ENCODE data around the gene SLC39A1.
"Not testable (repeated sequence)": the region's sequence is repeated elsewhere in the genome, so short reads cannot be mapped to it uniquely, and the experiment has no call there.

Gene SLC39A1, protein sequence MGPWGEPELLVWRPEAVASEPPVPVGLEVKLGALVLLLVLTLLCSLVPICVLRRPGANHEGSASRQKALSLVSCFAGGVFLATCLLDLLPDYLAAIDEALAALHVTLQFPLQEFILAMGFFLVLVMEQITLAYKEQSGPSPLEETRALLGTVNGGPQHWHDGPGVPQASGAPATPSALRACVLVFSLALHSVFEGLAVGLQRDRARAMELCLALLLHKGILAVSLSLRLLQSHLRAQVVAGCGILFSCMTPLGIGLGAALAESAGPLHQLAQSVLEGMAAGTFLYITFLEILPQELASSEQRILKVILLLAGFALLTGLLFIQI

DNA sequence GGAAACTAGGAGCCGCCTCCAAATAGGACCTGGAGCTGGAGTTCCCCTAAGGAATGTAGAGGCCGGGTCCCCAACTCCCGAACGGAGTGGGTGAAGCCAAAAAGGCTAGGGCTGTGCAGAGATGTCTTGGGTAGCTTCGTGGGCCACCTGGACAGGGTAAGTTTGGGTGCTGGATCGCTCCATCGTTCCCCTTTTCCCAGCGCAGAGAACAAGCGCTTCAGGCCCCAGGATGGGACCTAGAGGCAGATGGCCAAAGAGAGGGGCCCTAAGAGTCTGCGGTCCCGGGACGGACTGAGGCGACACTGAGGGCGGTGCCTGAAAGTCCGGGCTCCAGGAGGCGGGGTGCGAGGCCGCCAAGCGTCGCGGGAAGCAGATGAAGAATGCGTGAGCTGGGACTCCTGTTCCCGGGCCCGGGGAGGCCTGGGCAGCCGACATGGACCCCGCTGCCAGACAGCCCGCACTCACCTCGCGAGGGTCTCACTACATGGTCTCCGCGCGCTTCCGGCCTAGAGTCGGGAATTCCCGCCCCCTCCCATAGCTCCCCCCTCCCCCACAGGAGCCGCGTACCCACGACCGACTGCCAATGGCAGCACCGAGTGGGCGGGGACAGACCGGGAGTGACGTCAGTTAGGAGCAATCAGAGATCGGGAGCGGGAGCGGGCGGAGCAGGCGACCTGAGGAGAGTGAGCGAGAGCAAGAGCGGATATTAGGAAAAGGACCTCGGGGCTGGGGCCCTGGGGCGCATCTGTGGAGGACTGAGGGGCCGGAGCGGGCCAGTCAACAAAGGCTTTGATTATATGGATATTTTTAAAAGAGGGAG lies at the start of gene SLC39A1:
TSS of gene SLC39A1 (minus strand) at position 508 of the 820 bp plus-strand sequence. CDS start 822 bp downstream, outside the sequence.
- Mint-ChIP-seq H3K9me3 (no peaks in the 10 kb centered on the region), H3K4me1 (peaks cover 56% of the 10 kb centered on the region), H3K27me3 (no peaks in the 10 kb centered on the region), H3K4me3 (peak within 1 kb of the TSS; percentile 93), H3K27ac (peak within 1 kb of the TSS; percentile 93), H3K36me3 (peaks cover 1% of the 10 kb centered on the region)

DNA sequence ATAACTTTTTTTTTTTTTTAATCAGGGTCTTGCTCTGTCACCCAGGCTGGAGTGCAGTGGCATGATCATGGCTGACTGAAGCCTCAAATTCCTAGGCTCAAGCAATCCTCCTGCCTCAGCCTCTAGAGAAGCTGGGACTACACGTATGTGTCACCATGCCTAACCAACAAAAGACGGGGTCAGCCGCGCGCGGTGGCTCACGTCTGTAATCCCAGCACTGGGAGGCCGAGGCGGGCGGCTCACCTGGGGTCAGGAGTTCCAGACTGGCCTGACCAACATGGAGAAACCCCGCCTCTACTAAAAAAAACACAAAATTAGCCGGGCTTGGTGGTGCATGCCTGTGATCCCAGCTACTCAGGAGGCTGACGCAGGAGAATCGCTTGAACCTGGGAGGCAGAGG lies 49.2 kb upstream of the SLC39A1 start:
- H3K36me3 Mint-ChIP-seq, H3K4me3 Mint-ChIP-seq, H3K27ac Mint-ChIP-seq, H3K27me3 Mint-ChIP-seq, H3K9me3 Mint-ChIP-seq, H3K4me1 Mint-ChIP-seq: not testable (repeated sequence)

DNA sequence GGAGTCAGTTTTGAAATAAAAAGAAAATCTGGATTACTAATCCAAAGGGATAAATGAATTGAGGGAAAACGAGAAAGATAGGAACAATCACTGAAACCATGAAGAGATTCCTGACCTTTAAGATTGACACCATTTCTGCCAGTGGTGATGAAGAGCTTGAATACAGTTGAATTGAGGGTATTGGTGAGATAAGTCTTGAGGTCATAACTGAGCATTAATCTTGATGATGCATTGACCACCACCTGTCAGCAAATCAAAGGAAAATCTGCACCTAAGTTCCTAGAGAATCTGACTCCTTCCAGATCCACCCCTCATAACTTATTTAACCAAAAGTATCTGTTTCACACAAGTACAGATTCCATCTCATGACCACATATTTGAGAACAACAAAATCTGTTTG lies 48.8 kb upstream of the SLC39A1 start:
- H3K4me3 Mint-ChIP-seq, result no peak overlapping the region
- H3K27ac Mint-ChIP-seq, result no peak overlapping the region
- no peaks in the 10 kb centered on the region for H3K9me3 Mint-ChIP-seq
- H3K36me3 Mint-ChIP-seq, result peaks cover 2% of the 10 kb centered on the region
- no peaks in the 10 kb centered on the region for H3K27me3 Mint-ChIP-seq
- no peaks in the 10 kb centered on the region for H3K4me1 Mint-ChIP-seq

DNA sequence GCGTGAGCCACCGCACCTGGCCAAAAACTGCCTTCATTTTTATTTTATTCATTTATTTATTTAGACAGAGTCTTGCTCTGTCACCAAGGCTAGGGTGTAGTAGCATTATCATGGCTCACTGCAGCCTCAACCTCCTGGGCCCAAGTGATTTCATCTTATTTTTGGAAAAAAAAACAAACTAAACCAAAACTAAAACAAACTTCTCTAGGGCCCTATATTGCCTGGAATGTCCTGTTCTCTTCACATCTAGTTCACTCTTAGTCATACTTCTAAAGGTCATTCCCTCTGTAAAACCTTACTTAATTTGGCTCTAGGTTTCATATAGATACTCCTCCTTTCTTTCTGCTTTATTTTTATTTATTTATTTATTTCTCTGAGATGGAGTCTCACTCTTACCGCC lies 42.8 kb upstream of the SLC39A1 start:
- no peaks in the 10 kb centered on the region for H3K27me3 Mint-ChIP-seq
- H3K27ac Mint-ChIP-seq, result no peak overlapping the region
- H3K4me1 Mint-ChIP-seq, result no peaks in the 10 kb centered on the region
- H3K9me3 Mint-ChIP-seq, result no peaks in the 10 kb centered on the region
- no peak overlapping the region for H3K4me3 Mint-ChIP-seq
- H3K36me3 Mint-ChIP-seq, result no peaks in the 10 kb centered on the region

DNA sequence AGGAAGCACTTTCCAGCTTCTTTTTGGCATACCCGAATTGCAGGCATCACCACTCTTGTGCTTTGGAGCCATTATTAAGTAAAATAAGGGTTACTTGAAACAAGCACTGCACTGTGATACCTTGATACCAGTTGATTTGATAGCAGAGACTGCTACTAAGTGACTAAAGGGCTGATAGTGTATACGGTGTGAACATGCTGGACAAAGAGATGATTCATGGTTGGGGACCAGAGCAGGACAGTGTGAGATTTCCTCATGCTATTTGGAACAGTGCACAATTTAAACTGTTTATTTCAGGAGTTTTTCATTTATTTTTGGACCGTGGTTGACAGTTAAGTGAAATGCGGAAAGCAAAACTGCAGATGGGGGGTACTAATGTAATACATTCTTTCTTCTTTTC lies 37.1 kb upstream of the SLC39A1 start:
- Mint-ChIP-seq H3K27ac (no peak overlapping the region), H3K4me1 (peaks cover 3% of the 10 kb centered on the region), H3K36me3 (peaks cover 4% of the 10 kb centered on the region), H3K4me3 (no peak overlapping the region), H3K9me3 (no peaks in the 10 kb centered on the region), H3K27me3 (no peaks in the 10 kb centered on the region)

DNA sequence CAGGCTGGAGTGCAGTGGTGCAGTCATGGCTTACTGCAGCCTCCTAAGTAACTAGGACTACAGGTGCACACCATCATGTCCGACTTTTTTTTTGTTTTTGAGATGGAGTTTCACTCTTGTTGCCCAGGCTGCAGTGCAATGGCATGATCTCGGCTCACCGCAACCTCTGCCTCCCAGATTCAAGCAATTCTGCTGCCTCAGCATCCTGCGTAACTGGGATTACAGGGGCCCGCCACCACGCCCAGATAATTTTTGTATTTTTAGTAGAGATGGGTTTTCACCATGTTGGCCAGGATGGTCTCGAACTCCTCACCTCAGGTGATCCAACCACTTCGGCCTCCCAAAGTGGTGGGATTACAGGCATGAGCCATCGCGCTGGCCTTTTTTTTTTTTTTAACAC lies 33.5 kb upstream of the SLC39A1 start:
- not testable (repeated sequence) for H3K27ac Mint-ChIP-seq, H3K27me3 Mint-ChIP-seq, H3K4me3 Mint-ChIP-seq, H3K9me3 Mint-ChIP-seq
- Mint-ChIP-seq H3K36me3 (peaks cover 18% of the 10 kb centered on the region), H3K4me1 (peaks cover 12% of the 10 kb centered on the region)

DNA sequence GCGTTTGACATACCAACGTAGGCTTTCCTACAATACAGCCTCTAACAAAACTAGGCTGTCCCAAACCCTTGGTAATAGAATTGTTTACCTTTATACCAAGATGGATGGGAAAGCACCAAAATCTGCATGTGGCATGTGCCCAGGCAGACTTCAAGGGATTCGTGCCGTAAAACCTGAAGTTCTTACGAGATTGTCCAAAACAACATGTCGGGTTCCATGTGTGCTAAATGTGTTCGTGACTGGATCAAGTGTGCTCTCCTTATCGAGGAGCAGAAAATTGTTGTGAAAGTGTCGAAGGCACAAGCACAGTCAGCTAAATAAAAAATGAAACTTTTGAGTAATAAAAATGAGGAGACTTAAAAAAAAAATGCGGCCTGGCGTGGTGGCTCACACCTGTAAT lies 32.3 kb upstream of the SLC39A1 start:
- peak overlapping the region; percentile 20 for H3K4me3 Mint-ChIP-seq
- no peaks in the 10 kb centered on the region for H3K27me3 Mint-ChIP-seq
- peak overlapping the region; percentile 80 for H3K27ac Mint-ChIP-seq
- H3K9me3 Mint-ChIP-seq, result no peaks in the 10 kb centered on the region
- H3K36me3 Mint-ChIP-seq, result peaks cover 28% of the 10 kb centered on the region
- H3K4me1 Mint-ChIP-seq, result peaks cover 19% of the 10 kb centered on the region

DNA sequence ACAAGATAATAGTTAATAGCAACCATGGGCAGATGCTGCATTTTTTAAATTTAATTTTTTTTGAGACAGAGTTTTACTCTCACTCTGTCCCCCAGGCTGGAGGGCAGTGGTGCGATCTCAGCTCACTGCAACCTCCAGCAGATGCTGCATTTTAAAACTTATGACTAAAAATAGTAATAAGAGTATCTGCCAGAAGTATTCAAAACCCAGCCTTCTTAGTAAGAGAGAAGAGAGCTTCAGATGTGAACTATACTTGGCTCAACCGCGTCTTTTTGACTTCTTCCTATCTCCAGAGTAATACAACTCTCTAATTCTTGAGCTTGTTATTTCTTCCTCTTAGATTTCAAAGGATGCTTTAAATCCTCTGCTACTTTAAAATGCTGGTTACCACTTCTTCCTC lies 31.9 kb upstream of the SLC39A1 start:
- Mint-ChIP-seq H3K9me3 (no peaks in the 10 kb centered on the region), H3K27me3 (no peaks in the 10 kb centered on the region), H3K36me3 (peaks cover 29% of the 10 kb centered on the region), H3K27ac (peak overlapping the region; percentile 80), H3K4me3 (peak overlapping the region; percentile 20), H3K4me1 (peaks cover 23% of the 10 kb centered on the region)

DNA sequence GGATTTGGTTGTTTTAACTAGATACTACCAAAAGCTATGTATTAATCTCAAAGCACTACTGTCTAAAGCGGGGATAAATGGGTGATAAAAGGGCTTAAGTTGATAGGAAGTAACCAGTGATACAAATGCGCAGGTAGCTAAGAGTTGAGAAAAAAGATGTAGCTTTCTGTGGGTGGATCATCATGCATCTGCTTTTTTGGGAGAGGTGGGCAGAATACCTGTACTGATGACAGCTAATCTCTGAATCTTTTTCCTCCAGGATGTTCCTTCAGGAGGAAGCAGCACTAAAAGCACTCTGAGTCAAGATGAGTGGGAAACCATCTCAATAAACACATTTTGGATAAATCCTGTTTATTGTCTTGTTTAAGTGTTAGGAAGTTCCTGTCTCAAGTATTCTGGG lies 28.5 kb upstream of the SLC39A1 start:
- Mint-ChIP-seq H3K4me3 (peak overlapping the region; percentile 99), H3K36me3 (peaks cover 29% of the 10 kb centered on the region), H3K27ac (peak overlapping the region; percentile 98), H3K9me3 (no peaks in the 10 kb centered on the region), H3K4me1 (peaks cover 32% of the 10 kb centered on the region), H3K27me3 (no peaks in the 10 kb centered on the region)

DNA sequence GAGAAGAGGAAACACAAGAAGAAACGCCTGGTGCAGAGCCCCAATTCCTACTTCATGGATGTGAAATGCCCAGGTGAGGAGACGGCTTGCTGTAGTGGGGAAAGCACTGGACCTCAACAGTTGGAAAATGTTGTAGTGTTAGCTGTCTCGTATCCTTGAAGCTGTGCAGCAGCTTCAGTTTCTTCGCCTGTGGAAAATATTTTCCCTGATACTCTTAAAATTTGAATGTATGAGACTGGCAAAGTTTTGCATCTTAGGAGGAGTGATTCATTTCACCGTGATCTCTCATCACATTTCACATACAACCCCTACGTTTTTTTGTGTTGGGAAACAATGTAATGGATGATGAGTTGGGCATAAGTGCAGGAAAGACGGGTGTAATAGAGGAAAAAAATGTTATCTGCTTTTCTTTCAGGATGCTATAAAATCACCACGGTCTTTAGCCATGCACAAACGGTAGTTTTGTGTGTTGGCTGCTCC lies 27.9 kb upstream of the SLC39A1 start:
- peaks cover 29% of the 10 kb centered on the region for H3K36me3 Mint-ChIP-seq
- H3K4me1 Mint-ChIP-seq, result peaks cover 37% of the 10 kb centered on the region
- no peaks in the 10 kb centered on the region for H3K9me3 Mint-ChIP-seq
- no peaks in the 10 kb centered on the region for H3K27me3 Mint-ChIP-seq
- peak overlapping the region; percentile 98 for H3K27ac Mint-ChIP-seq
- H3K4me3 Mint-ChIP-seq, result peak overlapping the region; percentile 99

DNA sequence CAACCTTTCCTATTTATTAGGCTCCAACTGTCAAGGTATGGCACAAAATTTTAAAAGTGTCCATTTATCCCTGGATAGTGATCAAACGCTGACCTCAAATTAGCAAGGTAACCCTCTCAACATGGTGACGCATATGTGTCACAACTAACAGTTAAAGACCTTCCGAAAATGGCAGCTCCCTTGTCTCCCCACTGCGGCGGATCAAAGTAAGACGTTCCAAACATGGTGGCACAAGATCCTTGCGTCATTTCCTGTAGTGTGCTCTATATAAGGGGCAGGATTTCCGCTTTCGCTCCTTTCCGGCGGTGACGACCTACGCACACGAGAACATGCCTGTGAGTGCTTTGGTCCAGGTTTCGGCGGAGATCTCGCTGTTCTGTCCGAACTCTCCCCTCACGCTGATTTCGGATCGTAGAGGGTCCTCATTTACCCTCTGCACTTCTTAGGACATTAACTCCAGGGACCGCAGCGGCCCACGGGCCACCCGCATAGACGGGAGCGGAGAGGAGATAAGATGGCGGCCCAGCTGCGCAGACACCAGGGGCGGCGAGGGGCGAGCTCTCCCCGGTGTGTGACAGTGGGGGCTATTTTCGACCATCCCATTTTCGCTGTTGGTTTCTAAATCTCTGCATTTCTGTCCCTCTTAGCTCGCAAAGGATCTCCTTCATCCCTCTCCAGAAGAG lies 27.3 kb upstream of the SLC39A1 start, which contains the start of gene RPS27:
TSS of gene RPS27 (plus strand) at position 295 of the 683 bp plus-strand sequence. CDS start at position 330, 35 bp downstream.
- H3K27me3 Mint-ChIP-seq, result no peaks in the 10 kb centered on the region
- no peaks in the 10 kb centered on the region for H3K9me3 Mint-ChIP-seq
- H3K27ac Mint-ChIP-seq, result peak within 1 kb of the TSS; percentile 98
- peaks cover 40% of the 10 kb centered on the region for H3K4me1 Mint-ChIP-seq
- H3K4me3 Mint-ChIP-seq, result peak within 1 kb of the TSS; percentile 99
- peaks cover 28% of the 10 kb centered on the region for H3K36me3 Mint-ChIP-seq

DNA sequence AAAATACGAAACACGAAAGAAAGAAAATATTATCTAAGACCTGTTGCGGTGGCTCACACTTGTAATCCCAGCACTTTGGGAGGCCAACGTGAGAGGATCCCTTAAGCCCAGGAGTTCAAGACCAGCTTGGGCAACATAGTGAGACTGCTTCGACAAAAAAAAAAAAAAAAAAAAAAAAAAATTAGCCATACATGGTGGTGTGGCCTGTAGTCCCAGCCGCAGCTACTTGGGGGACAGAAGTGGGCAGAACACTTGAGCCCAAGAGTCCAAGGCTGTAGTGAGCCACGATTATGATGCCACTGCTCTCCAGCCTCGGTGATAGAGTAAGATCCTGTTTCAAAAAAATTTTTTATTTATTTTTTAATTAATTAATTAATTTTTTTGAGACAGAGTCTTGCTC lies 24.3 kb upstream of the SLC39A1 start:
- Mint-ChIP-seq H3K9me3 (no peaks in the 10 kb centered on the region), H3K36me3 (peaks cover 16% of the 10 kb centered on the region), H3K27me3 (no peaks in the 10 kb centered on the region), H3K4me3 (no peak overlapping the region), H3K4me1 (peaks cover 45% of the 10 kb centered on the region), H3K27ac (peak overlapping the region; percentile 82)

DNA sequence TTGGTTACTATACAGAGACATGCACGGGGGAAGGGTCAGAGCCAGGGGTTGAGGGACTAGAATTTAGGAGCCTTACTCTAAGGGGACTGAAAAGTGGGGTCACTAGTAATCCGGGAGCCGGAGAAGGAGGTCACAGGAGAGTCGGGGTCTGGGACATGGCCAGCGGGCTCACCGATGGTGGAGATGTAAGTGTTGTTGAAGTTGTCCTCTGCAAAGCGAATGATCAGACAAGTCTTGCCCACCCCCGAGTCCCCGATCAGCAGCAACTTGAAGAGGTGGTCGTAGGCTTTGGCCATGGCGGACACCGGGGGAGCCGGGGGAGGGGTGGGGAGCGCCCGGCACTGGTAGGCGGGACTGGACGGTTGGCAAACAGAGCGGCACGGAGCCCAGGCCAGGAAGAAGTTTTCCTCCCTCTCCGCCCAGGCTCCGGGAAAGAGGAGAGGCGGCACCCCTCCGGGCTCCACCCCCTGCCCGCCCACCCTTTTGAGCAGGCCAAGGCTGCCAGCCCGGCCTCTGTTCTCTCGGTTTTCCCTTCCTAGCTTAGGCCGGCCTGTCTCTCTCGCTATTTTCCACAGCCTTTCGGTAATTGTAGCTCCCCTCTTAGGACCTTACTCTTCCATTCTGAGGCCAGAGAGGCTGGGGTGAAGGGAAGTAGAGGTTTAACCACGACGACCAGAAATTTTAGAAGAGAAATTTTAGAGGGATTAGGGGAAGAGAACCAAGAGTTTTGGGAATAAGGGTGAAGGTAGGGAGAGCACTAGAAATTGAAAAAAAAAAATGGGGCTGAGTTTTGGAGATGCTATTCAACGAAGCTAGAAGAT lies 22.8 kb upstream of the SLC39A1 start, which contains the start of gene RAB13:
TSS of gene RAB13 (minus strand) at position 399 of the 821 bp plus-strand sequence. CDS start at position 296, 103 bp downstream.
- Mint-ChIP-seq H3K4me1 (peaks cover 36% of the 10 kb centered on the region), H3K27ac (peak within 1 kb of the TSS; percentile 82), H3K9me3 (no peaks in the 10 kb centered on the region), H3K27me3 (no peaks in the 10 kb centered on the region), H3K4me3 (peak within 1 kb of the TSS; percentile 81), H3K36me3 (peaks cover 4% of the 10 kb centered on the region)

DNA sequence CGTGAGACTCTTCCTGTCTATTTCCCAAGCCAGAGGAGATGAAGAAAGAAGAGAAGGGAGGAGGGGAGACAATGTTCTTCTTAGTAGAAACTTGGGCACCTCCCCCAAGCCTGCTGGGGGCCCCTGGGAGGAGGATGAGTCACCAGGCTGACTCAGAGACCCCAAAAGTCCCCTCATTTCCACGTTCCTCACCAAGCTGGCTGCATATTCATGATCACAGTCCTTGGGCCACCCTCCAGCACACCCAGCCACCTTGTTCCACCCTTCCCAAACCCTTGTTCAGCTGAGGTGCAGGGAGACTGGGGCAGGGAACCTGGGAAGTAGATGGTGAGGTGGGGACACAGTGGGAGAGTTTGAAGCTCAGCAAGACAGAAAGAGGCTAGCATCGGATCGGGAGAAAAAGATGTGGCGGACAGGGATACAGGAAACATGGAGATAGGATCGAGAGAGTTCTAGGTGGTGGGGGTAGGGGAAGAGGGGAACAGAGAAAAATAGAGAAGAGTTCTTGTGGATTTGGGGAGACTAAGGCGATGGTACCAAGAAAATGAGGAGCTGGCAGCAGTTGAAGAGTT lies 22.1 kb upstream of the SLC39A1 start:
- peaks cover 34% of the 10 kb centered on the region for H3K4me1 Mint-ChIP-seq
- H3K27ac Mint-ChIP-seq, result peak overlapping the region; percentile 78
- peak overlapping the region; percentile 81 for H3K4me3 Mint-ChIP-seq
- no peaks in the 10 kb centered on the region for H3K27me3 Mint-ChIP-seq
- H3K36me3 Mint-ChIP-seq, result no peaks in the 10 kb centered on the region
- no peaks in the 10 kb centered on the region for H3K9me3 Mint-ChIP-seq

Measured in activated naive CD4-positive, alpha-beta T cell treated with anti-CD3 and anti-CD28 coated beads, Interleukin-2, amount 50 U/mL, for 24 hours (primary cell).